GM18505 (cell line): ENCODE data around the gene SAXO1.

Source experiments
- ATAC-seq: cut with Tn5 transposase; IDR thresholded peaks from one replicate; pipeline ENCODE4 v1.9.1; 2021; ENCODE audit not compliant: unreplicated experiment
- POLR2A ChIP-seq: IDR thresholded peaks from 4 replicates; pipeline ENCODE4 v1.6.1; 2011; ENCODE audit warnings: borderline replicate concordance; ENCODE audit not compliant: insufficient read depth, insufficient read length; ENCODE audit errors: extremely low read depth

SAXO1 gene, protein sequence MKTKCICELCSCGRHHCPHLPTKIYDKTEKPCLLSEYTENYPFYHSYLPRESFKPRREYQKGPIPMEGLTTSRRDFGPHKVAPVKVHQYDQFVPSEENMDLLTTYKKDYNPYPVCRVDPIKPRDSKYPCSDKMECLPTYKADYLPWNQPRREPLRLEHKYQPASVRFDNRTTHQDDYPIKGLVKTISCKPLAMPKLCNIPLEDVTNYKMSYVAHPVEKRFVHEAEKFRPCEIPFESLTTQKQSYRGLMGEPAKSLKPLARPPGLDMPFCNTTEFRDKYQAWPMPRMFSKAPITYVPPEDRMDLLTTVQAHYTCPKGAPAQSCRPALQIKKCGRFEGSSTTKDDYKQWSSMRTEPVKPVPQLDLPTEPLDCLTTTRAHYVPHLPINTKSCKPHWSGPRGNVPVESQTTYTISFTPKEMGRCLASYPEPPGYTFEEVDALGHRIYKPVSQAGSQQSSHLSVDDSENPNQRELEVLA

DNA sequence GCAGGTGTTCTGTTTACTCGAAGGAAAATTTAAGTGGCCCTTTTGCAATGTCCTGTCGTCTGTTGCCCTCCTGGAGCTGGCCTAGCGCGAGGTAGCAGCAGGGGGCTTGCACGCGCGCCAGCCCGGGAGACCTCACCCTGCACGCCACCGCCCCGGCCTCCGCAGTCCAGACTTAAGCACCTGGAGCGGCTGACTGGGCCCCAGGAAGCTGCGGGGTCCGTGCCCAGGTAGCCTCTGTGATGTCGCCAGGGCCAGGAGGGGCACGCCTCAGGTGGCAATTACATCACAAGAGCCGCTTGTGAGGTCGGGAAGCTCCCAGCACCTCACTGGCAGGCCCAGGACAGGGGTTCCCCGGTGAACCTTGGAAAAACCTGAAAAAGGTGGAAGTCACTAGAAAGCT lies at the start of gene SAXO1:
TSS of gene SAXO1 (minus strand) at position 195 of the 400 bp plus-strand sequence. CDS start 301 bp downstream, outside the sequence.
- TF ChIP-seq POLR2A: no peak
- no peak for ATAC-seq

DNA sequence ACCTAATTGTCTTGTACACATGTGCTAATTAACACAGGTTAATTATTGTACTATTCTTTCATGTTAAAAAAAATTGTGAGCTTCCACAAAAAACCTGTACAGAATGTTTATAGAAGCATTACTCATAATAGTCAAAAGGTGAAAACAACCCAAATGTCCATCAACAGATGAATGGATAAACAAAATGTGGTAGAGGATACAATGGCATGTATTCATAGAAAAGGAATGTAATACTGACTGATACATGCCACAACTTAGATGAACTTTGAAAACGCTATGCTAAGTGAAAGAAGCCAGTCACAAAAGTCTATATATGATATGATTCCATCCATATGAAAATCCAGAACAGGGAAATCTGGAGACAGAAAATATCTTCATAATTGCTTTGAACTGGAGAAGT lies 41.8 kb upstream of the SAXO1 start:
- TF ChIP-seq POLR2A: no peak
- no peak for ATAC-seq

DNA sequence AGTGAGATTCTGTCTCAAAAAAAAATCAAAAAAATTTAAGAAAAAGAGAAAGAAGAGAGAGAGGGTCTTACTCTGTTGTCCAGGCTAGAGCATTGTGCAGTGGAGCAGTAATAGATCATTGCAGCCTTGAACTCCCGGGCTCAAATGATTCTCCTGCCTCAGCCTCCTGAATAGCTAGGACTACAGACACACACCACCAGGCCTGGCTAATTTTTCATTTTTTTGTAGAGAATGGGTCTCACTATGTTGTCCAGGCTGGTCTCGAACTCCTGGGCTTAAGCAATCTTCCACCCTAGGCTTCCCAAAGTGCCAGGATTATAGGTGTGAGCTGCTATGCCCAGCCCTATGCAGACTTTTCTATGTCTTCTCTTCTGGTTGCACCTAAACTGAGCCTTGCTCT lies 41.2 kb upstream of the SAXO1 start:
- ATAC-seq: no peak
- TF ChIP-seq POLR2A: no peak

DNA sequence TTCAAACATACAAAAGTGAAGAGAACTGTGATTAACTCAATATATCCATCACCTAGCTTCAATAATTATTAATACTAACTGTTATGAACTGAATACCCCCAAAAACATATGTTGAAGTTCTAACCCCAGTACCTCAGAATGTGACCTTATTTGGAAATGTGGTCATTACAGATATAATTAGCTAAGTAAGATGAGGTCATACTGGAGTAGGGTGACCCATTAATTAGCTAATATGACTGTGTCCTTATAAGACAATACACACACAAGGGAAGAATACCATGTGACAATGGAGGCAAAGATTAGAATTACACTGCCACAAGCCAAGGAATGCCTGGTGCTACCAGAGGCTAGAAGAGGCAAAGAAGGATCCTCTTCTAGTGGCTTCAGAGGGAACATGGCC lies 24.0 kb upstream of the SAXO1 start:
- ATAC-seq: no peak
- TF ChIP-seq POLR2A: no peak

DNA sequence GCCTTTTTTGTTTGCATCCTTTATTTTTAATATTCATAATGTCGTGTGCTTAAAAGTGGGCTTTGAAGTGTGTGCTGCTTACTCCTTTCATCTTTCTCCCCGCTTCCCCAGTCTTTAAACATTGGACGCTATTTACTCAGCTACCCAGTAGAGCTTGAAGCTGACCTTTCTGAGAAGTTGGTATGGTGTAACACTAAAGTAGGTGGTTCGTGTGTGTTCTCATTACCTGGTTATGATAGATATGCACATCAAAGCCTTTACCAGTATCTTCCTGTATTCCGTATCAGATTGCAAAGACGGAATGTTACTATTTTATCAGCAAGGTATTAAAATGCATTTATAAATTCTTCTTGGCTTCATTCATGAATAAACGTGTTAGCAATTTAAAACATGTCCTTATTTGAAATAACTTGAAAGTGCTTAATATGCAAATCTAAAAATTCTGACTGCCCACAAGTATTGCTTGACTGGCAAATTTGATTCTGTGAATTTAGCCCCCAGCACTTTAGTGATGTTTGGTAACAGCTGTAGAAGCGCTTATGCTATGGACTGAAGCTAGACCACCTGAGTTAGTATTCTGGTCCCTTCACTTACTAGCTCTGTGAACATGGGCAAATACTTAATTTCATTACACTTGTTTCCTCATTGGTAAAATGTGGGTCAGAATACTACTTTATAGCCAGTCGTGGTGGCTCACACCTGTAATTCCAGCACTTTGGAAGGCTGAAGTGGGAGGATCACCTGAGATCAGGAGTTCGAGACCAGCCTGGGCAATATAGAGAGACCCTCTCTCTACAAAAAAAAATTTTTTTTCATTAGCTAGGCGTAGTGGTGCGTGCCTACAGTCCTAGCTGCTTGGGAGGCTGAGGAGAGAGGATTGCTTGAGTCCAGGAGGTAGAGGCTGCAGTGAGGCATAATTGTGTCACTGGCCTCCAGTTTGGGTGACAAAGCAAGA lies 17.9 kb upstream of the SAXO1 start:
- TF ChIP-seq POLR2A: no peak
- no peak for ATAC-seq

DNA sequence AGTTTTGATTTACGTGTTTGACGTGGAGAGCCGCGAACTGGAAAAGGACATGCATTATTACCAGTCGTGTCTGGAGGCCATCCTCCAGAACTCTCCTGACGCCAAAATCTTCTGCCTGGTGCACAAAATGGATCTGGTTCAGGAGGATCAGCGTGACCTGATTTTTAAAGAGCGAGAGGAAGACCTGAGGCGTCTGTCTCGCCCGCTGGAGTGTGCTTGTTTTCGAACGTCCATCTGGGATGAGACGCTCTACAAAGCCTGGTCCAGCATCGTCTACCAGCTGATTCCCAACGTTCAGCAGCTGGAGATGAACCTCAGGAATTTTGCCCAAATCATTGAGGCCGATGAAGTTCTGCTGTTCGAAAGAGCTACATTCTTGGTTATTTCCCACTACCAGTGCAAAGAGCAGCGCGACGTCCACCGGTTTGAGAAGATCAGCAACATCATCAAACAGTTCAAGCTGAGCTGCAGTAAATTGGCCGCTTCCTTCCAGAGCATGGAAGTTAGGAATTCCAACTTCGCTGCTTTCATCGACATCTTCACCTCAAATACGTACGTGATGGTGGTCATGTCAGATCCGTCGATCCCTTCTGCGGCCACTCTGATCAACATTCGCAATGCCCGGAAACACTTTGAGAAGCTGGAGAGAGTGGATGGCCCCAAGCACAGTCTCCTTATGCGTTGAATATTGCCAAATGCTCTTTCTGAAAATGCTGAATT lies 17.1 kb upstream of the SAXO1 start:
- no peak for TF ChIP-seq POLR2A
- no peak for ATAC-seq

DNA sequence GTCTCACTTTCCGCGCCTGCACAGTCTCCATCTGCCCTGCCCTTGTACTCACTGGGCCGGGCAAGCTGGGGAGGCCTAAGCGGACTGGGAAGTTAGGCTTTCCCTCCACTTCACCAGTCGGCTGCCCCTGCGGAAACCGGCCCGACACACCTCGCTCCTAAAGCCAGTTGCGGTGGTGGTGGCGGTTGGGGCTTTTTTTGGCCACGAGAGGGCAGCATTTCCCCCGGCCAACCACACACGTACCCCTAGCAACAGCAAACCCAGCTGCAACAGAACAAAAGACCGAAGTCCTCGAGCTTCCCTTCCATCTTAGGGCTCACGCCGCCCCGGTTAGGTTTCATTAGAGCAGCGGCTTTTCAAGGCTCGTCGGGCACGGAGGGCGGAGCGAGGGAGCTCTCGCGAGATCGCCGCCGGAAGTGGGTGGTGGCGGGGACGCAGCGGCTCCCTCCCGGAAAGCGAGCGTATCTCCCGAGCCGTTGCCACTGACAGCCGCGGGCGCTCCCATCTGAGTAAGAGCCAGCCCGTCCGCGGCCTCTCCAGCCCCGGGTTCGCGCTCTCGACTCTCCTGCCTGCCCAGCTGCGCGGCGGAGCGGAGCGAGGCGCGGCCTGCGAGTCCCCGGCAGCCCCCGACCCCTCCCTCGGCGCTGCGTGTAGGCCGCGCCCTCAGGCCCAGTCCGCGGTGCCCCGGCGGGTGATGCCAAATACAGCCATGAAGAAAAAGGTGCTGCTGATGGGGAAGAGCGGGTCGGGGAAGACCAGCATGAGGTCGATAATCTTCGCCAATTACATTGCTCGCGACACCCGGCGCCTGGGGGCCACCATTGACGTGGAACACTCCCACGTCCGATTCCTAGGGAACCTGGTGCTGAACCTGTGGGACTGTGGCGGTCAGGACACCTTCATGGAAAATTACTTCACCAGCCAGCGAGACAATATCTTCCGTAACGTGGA lies 16.2 kb upstream of the SAXO1 start, which contains the start of gene RRAGA:
TSS of gene RRAGA (plus strand) at position 462 of the 951 bp plus-strand sequence. CDS start at position 695, 233 bp downstream.
- peak; percentile 96 for TF ChIP-seq POLR2A
- ATAC-seq: peak; percentile 90

DNA sequence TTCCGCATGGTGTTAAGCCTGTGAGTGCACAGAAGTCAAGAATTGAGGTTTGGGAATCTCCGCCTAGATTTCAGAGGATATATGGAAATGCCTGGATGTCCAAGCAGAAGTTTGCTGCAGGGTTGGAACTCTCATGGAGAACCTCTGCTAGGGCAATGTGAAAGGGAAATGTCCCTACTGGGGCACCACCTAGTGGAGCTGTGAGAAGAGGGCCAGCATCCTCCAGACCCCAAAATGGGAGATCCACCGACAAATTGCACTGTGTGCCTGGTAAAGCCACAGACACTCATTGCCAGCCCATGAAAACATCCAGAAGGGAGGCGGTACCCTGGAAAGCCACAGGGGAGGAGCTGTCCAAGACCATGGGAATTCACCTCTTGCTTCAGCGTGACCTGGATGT lies 3.6 kb upstream of the SAXO1 start:
- no peak for TF ChIP-seq POLR2A
- ATAC-seq: no peak

DNA sequence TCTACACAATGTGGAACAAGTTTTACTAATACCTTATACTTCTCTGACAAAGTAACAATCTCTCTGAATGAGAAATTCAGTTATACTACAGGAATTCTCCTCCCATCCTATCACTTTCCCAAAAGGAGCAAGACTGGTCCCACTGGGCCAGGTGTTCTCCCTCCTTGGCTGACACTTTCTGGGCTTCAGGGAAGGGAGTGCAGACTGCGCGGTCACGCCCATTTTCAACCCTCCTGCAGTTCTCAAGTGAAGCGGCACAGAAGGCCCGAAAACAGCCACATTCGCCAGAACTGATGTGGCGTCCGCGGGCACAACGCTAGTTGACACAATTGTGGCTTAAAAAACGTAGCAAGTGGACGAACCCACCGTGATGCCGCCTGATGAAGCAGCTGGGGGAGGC lies 603 bp downstream of the SAXO1 start:
- ATAC-seq: no peak

DNA sequence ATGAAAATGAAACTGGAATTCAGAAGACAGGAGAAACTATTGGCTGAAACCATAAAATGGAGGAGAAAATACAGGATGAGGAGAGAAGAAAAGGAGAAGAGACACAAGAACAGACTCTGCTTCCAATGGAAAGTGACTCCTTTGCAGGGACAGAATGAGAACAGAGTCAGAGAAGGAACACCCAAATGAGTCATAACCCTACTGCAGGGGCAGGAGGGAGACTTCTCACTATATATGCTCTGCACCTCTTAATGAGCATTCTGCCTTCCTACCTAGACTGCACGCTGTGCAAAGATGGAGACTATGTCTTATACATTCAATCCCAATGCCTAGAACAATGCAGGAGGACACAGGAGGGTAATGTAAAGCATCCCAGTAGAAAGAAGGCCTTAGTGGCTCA lies 2.1 kb downstream of the SAXO1 start:
- ATAC-seq: peak; percentile 69
- TF ChIP-seq POLR2A: no peak

More for the DNA sequence above, 603 bp downstream of the SAXO1 start:
- no peak for TF ChIP-seq POLR2A

DNA sequence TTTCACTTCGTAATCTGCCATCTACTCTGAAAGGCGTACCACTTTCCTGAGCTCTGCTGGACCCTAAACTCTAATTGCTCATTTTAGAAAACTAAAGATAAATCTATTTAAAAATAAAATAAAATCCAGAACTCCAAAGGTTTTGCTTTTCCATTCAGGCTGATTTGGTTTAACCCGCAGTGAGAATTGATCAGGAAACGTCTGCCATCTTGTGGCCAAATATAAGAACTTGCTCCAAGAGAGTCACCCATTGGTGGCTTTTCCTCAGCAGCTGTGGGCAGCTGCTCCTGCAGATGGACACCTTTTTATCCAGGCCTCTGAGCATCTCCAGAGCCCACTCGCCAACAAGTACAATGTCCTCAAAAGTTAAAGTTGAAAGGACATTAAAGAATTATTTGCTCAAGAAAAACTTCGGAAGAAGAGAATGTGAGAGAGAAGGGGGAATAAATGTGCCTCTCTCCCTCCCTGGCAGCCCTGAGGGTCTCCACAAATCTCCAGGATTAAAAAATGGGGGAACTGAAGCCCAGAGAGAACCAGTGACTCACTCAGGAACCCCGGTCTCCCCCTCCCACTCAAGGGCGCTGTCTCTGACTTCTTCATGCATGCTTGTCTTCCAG lies 4.1 kb downstream of the SAXO1 start:
- ATAC-seq: no peak

More for the DNA sequence above, 4.1 kb downstream of the SAXO1 start:
- TF ChIP-seq POLR2A: no peak
